Measurements from ENCODE around the gene DCBLD1. TPM values are rescaled to one million over a fixed set of nuclear protein-coding genes. Genes with fewer than 3 reads are reported as not detected.

Gene DCBLD1
- total RNA-seq, 2 experiments from 2014 or later = 1.3 to 1.4 TPM

DNA sequence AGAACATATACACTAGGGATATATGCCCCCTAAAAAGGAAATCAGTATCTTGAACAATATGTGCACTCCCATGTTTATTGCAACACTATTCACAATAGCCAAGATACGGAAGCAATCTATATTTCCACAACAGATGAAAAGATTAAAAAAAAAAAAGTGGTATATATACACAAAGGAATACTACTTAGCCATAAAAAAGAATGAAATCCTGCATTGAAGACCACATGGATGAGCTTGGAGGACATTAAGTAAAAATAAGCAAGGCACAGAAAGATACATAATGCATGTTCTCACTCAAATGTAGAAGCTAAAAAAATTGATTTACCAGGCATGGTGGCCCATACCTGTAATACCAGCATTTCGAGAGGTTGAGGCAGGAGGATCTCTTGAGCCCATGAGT lies 115.3 kb downstream of the DCBLD1 start:
- no peak overlapping the region for H3K27ac ChIP-seq (ENCODE audit: low read depth in 1 of 2, low read length in 2 of 2)
- DNase-seq = no peak
- Mint-ChIP-seq H3K27me3 (no peaks in the 10 kb centered on the region), H3K36me3 (ENCODE audit: low read depth) (peaks cover 49% of the 10 kb centered on the region), H3K27ac (no peak overlapping the region), H3K4me3 (no peak overlapping the region), H3K4me1 (ENCODE audit: low read depth) (peaks cover 42% of the 10 kb centered on the region), H3K9me3 (peaks cover 2% of the 10 kb centered on the region)
- peaks cover 10% of the 10 kb centered on the region for H3K36me3 ChIP-seq (ENCODE audit: insufficient read depth, low read length)
- no peak for TF ChIP-seq CTCF (IDR thresholded peaks at IDR 0.05)
- H3K9me3 ChIP-seq (ENCODE audit: control insufficient read depth in 1 of 2, insufficient read depth in 1 of 2, low read length in 2 of 2) = no peaks in the 10 kb centered on the region
- intact Hi-C loops (cut with DNase I, micrococcal nuclease) = no loop called here
- H3K4me1 ChIP-seq (ENCODE audit: insufficient read depth, low read length) = peaks cover 11% of the 10 kb centered on the region
- ChIA-PET POLR2A (interaction anchor here (0.6 kb wide), 1 partner anchor 49 kb away, joined by 3 read pairs; no protein-coding TSS in a partner anchor), CTCF (interaction anchor here (1.0 to 1.2 kb wide), 2 partner anchors 15 to 31 kb away, joined by 3 read pairs; no protein-coding TSS in a partner anchor)
- no peak for ATAC-seq (ENCODE audit: poor library complexity)
- H3K27me3 ChIP-seq (ENCODE audit: control insufficient read depth in 1 of 2, insufficient read depth in 2 of 2, low read length in 2 of 2) = no peaks in the 10 kb centered on the region
- H3K4me3 ChIP-seq (ENCODE audit: low read length) = no peak overlapping the region

Other genes starting within 250 kb of the DCBLD1 start
- not detected for gene VGLL2, start 217.1 kb upstream of the DCBLD1 start, total RNA-seq
- gene ROS1, start 56.7 kb upstream of the DCBLD1 start, total RNA-seq = not detected
- gene GOPC, start 119.8 kb downstream of the DCBLD1 start, total RNA-seq = 10 to 100 TPM in 1 of 2 experiments, 1 to 10 TPM in 1; 9.7 to 10.8 TPM
- 10 to 100 TPM; 16.2 to 16.6 TPM for gene NUS1, start 192.8 kb downstream of the DCBLD1 start, total RNA-seq